ENCODE data around the gene AP3M1. TPM values are rescaled to one million over a fixed set of nuclear protein-coding genes. Genes with fewer than 3 reads are reported as not detected.

Gene AP3M1
- total and polyA plus RNA-seq, 8 donors = 5.1 to 21.2 (median 12.3) TPM

GRCh38 chr10:74093530-74094164 lies 57.0 kb downstream of the AP3M1 start:
- H3K9me3 ChIP-seq = no peaks in the 10 kb centered on the region
- no peaks in the 10 kb centered on the region for H3K27me3 ChIP-seq
- DNase-seq = no peak
- TF ChIP-seq, protein P1, sequence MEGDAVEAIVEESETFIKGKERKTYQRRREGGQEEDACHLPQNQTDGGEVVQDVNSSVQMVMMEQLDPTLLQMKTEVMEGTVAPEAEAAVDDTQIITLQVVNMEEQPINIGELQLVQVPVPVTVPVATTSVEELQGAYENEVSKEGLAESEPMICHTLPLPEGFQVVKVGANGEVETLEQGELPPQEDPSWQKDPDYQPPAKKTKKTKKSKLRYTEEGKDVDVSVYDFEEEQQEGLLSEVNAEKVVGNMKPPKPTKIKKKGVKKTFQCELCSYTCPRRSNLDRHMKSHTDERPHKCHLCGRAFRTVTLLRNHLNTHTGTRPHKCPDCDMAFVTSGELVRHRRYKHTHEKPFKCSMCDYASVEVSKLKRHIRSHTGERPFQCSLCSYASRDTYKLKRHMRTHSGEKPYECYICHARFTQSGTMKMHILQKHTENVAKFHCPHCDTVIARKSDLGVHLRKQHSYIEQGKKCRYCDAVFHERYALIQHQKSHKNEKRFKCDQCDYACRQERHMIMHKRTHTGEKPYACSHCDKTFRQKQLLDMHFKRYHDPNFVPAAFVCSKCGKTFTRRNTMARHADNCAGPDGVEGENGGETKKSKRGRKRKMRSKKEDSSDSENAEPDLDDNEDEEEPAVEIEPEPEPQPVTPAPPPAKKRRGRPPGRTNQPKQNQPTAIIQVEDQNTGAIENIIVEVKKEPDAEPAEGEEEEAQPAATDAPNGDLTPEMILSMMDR (IDR thresholded peaks at IDR 0.05) = no peak
- H3K27ac ChIP-seq = no peak overlapping the region
- no peak overlapping the region for H3K4me3 ChIP-seq
- no peak for FAIRE-seq
- H3K36me3 ChIP-seq = peaks cover 0 to 45% (median 5%) of the 10 kb centered on the region in 3 donors
- WGBS, 2 donors = 82% methylated on average over 4 of the region's 4 CpGs
- ATAC-seq = no peak
- peaks cover 0 to 4% (median 3%) of the 10 kb centered on the region in 3 donors for H3K4me1 ChIP-seq
- intact Hi-C loops (cut with DNase I) = no loop called here

DNA sequence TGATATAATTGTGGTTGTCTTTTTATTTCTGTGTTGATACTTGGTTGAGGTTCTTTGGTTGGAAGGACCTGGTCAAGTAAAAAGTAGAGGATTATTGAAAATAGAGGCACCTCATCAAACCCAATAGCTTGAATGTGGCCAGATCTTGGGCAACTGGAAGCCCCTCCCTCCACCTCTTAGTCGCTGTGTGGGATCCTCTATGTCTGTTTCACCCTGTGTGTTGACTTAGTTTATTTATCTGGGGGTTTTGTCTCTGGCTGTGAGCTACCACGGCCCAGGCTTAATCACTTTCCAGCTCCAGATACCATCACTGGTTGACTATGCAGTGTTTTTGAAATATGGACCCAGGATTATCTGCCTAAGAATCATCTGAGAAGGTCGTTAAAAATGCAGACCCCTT lies 58.3 kb downstream of the AP3M1 start:
- intact Hi-C loops (cut with DNase I) = no loop called here

DNA sequence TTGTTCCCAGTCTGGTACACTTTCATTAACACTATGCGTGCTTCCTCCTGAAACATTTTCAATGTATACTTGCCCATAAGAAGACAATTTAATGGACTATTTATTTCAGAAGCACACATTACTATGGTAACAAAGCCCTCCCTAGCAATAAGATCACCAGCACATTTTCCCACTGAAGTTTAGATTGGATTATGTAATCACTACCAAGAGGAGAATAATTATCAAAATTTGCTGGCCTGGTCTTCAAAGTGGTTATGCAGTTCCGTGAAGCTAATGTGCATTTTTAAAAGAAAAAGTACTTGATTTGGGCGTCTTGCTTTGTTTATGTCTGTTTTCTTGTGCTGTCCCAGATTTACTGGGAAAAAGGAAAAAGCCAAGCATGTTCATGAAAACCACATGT lies 61.9 kb downstream of the AP3M1 start:
- FAIRE-seq (no peak), ATAC-seq (no peak), DNase-seq (no peak)
- intact Hi-C loops (cut with DNase I) = no loop called here
- H3K27me3 ChIP-seq = no peaks in the 10 kb centered on the region
- WGBS, 2 donors = 44 to 57% methylated on average over 3 of the region's 3 CpGs
- no peaks in the 10 kb centered on the region for H3K4me1 ChIP-seq
- peaks cover 0 to 33% (median 0%) of the 10 kb centered on the region in 3 donors for H3K36me3 ChIP-seq
- no peak overlapping the region for H3K4me3 ChIP-seq
- TF ChIP-seq, protein P1 (IDR thresholded peaks at IDR 0.05) = no peak
- no peaks in the 10 kb centered on the region for H3K9me3 ChIP-seq
- no peak overlapping the region for H3K27ac ChIP-seq

More for the DNA sequence above, 58.3 kb downstream of the AP3M1 start:
- Histone ChIP-seq H3K4me3 (no peak overlapping the region), H3K36me3 (peaks cover 0 to 45% (median 5%) of the 10 kb centered on the region in 3 donors), H3K4me1 (peaks cover 0 to under 1% (median 0%) of the 10 kb centered on the region in 3 donors), H3K9me3 (no peaks in the 10 kb centered on the region), H3K27ac (no peak overlapping the region), H3K27me3 (no peaks in the 10 kb centered on the region)
- DNase-seq (no peak), ATAC-seq (no peak), FAIRE-seq (no peak)
- WGBS, 2 donors = 79 to 81% methylated on average over 3 of the region's 3 CpGs
- TF ChIP-seq, protein P1 (IDR thresholded peaks at IDR 0.05) = no peak

- no peak for ATAC-seq
- Histone ChIP-seq H3K36me3 (peaks cover 0 to 33% (median 0%) of the 10 kb centered on the region in 3 donors), H3K27ac (no peak overlapping the region), H3K9me3 (no peaks in the 10 kb centered on the region), H3K4me3 (no peak overlapping the region), H3K4me1 (no peaks in the 10 kb centered on the region), H3K27me3 (no peaks in the 10 kb centered on the region)
- intact Hi-C loops (cut with DNase I) = no loop called here
- no peak for DNase-seq
- FAIRE-seq = no peak
- TF ChIP-seq, protein P1 (IDR thresholded peaks at IDR 0.05) = no peak
- 81 to 83% methylated on average over 2 of the region's 2 CpGs for WGBS, 2 donors
Observed at GRCh38 chr10:74086317-74086716, 64.3 kb downstream of the AP3M1 start.

GRCh38 chr10:74084955-74085354 lies 65.7 kb downstream of the AP3M1 start:
- WGBS, 2 donors = 95 to 98% methylated on average over 3 of the region's 3 CpGs
- H3K27me3 ChIP-seq = no peaks in the 10 kb centered on the region
- TF ChIP-seq, protein P1 (IDR thresholded peaks at IDR 0.05) = no peak
- no peak overlapping the region for H3K4me3 ChIP-seq
- H3K27ac ChIP-seq = no peak overlapping the region
- DNase-seq = no peak
- peaks cover 0 to 23% (median 0%) of the 10 kb centered on the region in 3 donors for H3K36me3 ChIP-seq
- H3K9me3 ChIP-seq = no peaks in the 10 kb centered on the region
- peaks cover 0 to 2% (median 0%) of the 10 kb centered on the region in 3 donors for H3K4me1 ChIP-seq
- no peak for ATAC-seq
- FAIRE-seq = no peak
- intact Hi-C loops (cut with DNase I) = no loop called here

Measured in pancreas (tissue), 10 donors.